HG03469 (cell line): ENCODE measurements around the gene TMEM161B.
A peak's percentile ranks its signal among the peaks of the same experiment; 100 is the strongest.
"Not testable (repeated sequence)": the region's sequence is repeated elsewhere in the genome, so short reads cannot be mapped to it uniquely, and the experiment has no call there.

Experiments used
- ATAC-seq: cut with Tn5 transposase; IDR thresholded peaks from one replicate; pipeline ENCODE4 v1.9.1; 2021; ENCODE audit warnings: mild to moderate bottlenecking, moderate library complexity, moderate number of reproducible peaks; ENCODE audit not compliant: unreplicated experiment

TMEM161B gene

GRCh38 chr5:88268385-88269184, at the start of gene TMEM161B:
Gene TMEM161B (minus strand): TSS chr5:88268845. CDS start chr5:88268723, 122 bp downstream.
- ATAC-seq = peak; percentile 99

GRCh38 chr5:88304356-88304755, 35.7 kb upstream of the TMEM161B start:
- ATAC-seq = no peak

- no peak for ATAC-seq
Measured at GRCh38 chr5:88298425-88298824, 29.8 kb upstream of the TMEM161B start.

- no peak for ATAC-seq
Measured at GRCh38 chr5:88290801-88291200, 22.2 kb upstream of the TMEM161B start.

- ATAC-seq = no peak
Measured at GRCh38 chr5:88288528-88289197, 20.0 kb upstream of the TMEM161B start.

- ATAC-seq = no peak
Measured at GRCh38 chr5:88287846-88288527, 19.3 kb upstream of the TMEM161B start.

- no peak for ATAC-seq
Measured at GRCh38 chr5:88287302-88287701, 18.7 kb upstream of the TMEM161B start.

GRCh38 chr5:88283690-88284089, 15.0 kb upstream of the TMEM161B start:
- ATAC-seq = no peak

GRCh38 chr5:88281322-88281721, 12.7 kb upstream of the TMEM161B start:
- no peak for ATAC-seq

- ATAC-seq = no peak
Measured at GRCh38 chr5:88279584-88279983, 10.9 kb upstream of the TMEM161B start.

- no peak for ATAC-seq
Measured at GRCh38 chr5:88276378-88276777, 7.7 kb upstream of the TMEM161B start.

- no peak for ATAC-seq
Measured at GRCh38 chr5:88275581-88275980, 6.9 kb upstream of the TMEM161B start.

- peak; percentile 11 for ATAC-seq
Measured at GRCh38 chr5:88269222-88269771, 652 bp upstream of the TMEM161B start.

- not testable (repeated sequence) for ATAC-seq
Measured at GRCh38 chr5:88264565-88264964, 4.1 kb downstream of the TMEM161B start.

GRCh38 chr5:88263349-88263748, 5.3 kb downstream of the TMEM161B start:
- no peak for ATAC-seq

- no peak for ATAC-seq
Measured at GRCh38 chr5:88262116-88262515, 6.5 kb downstream of the TMEM161B start.

- no peak for ATAC-seq
Measured at GRCh38 chr5:88258636-88259035, 10.0 kb downstream of the TMEM161B start.

GRCh38 chr5:88256872-88257271, 11.8 kb downstream of the TMEM161B start:
- no peak for ATAC-seq

- ATAC-seq = no peak
Measured at GRCh38 chr5:88256037-88256436, 12.6 kb downstream of the TMEM161B start.

- no peak for ATAC-seq
Measured at GRCh38 chr5:88254320-88254719, 14.3 kb downstream of the TMEM161B start.

- ATAC-seq = peak; percentile 85
Measured at GRCh38 chr5:88251048-88251711, 17.5 kb downstream of the TMEM161B start.
